Measurements from ENCODE around the gene ZCWPW1. TPM values are rescaled to one million over a fixed set of nuclear protein-coding genes. Genes with fewer than 3 reads are reported as not detected.

The ZCWPW1 gene
- total and polyA plus RNA-seq, 10 of the 15 experiments (the other 5 are each of a cell fraction or from before 2014, with no cell fraction given) = 1.3 to 4.4 (median 3.7) TPM

- TF ChIP-seq BACH1 (IDR thresholded peaks at IDR 0.05; ENCODE audit: borderline replicate concordance) (peak; percentile 93), DPF2 (IDR thresholded peaks at IDR 0.05) (peak; percentile 99), KAT2A (conservative IDR thresholded peaks at IDR 0.05; ENCODE audit: control insufficient read depth, low read depth, low read length) (no peak), PKNOX1 (IDR thresholded peaks at IDR 0.05) (peak; percentile 52), SIN3A (IDR thresholded peaks at IDR 0.05; ENCODE audit: low read depth, low read length) (peak; percentile 66; the same call in 1 of the 2 replicates), KDM1A (IDR thresholded peaks at IDR 0.05; ENCODE audit: borderline replicate concordance) (no peak), ESRRA (IDR thresholded peaks at IDR 0.05; ENCODE audit: low read length) (no peak), RAD51 (IDR thresholded peaks at IDR 0.05) (no peak), CREM (IDR thresholded peaks at IDR 0.05; ENCODE audit: low read depth) (no peak), TCF7 (IDR thresholded peaks at IDR 0.05; ENCODE audit: borderline replicate concordance) (no peak), NBN (IDR thresholded peaks at IDR 0.05) (no peak), NRF1 (conservative IDR thresholded peaks at IDR 0.05; ENCODE audit: low read depth, low read length) (peak; percentile 27; the same call in 1 of the 2 replicates), RELB (IDR thresholded peaks at IDR 0.05; ENCODE audit: low read depth) (no peak), POU2F2 (IDR thresholded peaks at IDR 0.05; ENCODE audit: borderline replicate concordance, low read depth, low read length) (peak; percentile 15; the same call in 2 of the 3 replicates), IRF3 (IDR thresholded peaks at IDR 0.05) (no peak), CEBPZ (IDR thresholded peaks at IDR 0.05; ENCODE audit: low read depth, low read length) (no peak), LARP7 (IDR thresholded peaks at IDR 0.05) (peak; percentile 96), ATF7 (IDR thresholded peaks at IDR 0.05; ENCODE audit: low read depth) (no peak), MTA3 (IDR thresholded peaks at IDR 0.05; ENCODE audit: borderline replicate concordance, low read length) (no peak), MAX (IDR thresholded peaks at IDR 0.05; ENCODE audit: low read depth, low read length) (peak; percentile 21; the same call in 1 of the 2 replicates), PAX8 (IDR thresholded peaks at IDR 0.05) (no peak), CREB1 (IDR thresholded peaks at IDR 0.05; ENCODE audit: low read depth) (no peak), ELK1 (IDR thresholded peaks at IDR 0.05; ENCODE audit: low read depth, low read length) (no peak)
These were observed 1.4 kb upstream of the ZCWPW1 start, which contains the start of gene MEPCE (continued) for GRCh38 chr7:100429637-100430492.
